CD4-positive, alpha-beta T cell treated with Interleukin-4 for 4 hours (primary cell): ENCODE results near the gene ABCF3.

Experiments
- DNase-seq: peaks from one replicate; pipeline ENCODE4 v3.0.0-alpha.2; 2020

The ABCF3 gene

DNA sequence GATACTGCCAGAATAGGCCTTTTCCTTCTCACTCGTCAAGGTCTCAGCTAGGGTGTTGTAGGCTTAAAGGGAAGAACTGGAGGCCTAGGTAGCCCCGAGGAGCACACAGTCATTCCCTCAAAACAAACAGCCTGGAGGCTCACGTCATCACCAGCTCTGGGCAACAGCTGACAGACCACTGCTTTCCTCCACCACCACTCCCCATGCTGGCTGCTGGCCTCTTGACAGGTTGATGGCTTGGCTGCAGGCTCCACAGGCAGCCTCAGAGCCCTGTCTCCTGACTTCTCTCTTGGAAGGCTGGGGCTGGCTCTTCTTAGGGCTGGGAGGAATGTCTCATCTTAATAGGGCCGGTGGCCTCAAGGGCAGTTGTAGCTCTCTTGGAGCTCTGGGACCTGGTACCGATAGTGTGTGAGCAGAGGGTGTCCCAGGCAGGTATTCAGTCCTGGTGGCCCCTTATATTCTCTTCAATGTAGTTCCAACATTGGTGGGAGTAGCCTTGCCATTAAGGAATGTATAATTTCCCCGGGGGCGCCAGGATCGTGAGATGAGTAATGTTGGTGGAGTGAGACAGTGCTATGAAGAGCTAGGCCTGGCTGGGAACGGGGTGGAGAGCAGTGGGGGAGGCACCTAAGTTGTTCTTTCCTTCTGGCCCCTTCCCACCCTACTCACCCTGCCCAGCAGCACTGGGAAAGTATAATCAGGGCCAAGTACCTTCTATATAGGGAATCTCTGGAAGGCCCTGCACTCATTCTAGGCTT is 17.5 kb upstream of the ABCF3 start:
- DNase-seq, result no peak

GRCh38 chr3:184169896-184170875 is 15.8 kb upstream of the ABCF3 start:
- DNase-seq, result no peak

DNA sequence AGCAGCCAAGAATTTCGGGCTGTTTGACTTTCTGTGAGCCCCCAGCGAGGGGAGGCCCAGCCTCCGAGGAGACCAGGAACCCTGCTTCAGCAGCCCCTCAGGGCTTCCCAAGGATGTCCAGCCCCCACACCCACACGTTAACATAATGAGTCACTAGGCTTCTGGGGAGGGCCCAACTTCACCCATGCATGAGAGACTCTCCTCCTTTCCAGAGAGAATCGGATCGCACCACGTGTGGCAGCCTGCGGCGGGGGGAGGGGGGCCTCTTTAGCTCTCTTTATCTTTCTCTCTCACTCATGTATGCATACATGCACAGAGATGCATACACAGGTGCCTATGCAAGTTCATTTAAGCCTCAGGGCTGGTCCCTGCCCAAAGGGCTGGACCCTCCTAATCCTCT is 14.4 kb upstream of the ABCF3 start:
- DNase-seq, result no peak

- DNase-seq, result no peak
Observed at GRCh38 chr3:184172681-184173373, 13.2 kb upstream of the ABCF3 start.

GRCh38 chr3:184173374-184173722 is 12.7 kb upstream of the ABCF3 start:
- DNase-seq, result no peak

- no peak for DNase-seq
Observed at GRCh38 chr3:184174284-184174645, 11.7 kb upstream of the ABCF3 start.

GRCh38 chr3:184174646-184175492 is 11.1 kb upstream of the ABCF3 start, which contains the start of gene AP2M1:
AP2M1 (plus strand) TSS chr3:184174855; CDS start chr3:184176994, 2,139 bp downstream.
- peak; percentile 99 for DNase-seq

GRCh38 chr3:184175506-184175905 is 10.5 kb upstream of the ABCF3 start:
- DNase-seq, result no peak

DNA sequence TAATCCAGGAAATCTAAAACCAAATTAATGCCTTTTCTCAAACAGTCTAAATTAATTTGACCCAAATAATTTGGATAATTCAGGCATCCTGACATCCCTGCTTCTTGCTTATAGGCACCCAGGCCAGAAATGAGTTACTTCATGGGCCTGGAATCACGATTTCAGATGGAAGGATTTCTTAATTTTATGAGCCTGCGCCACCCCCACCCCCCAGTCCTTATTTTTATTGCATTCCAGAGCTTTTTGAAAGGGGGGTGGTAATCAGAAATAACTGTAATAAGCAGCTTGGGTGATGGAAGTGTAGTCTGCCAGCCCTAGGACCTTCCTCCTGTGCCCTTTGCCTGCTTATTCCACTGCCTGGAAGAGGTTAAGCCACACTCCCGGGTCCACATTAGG is 10.0 kb upstream of the ABCF3 start:
- no peak for DNase-seq

GRCh38 chr3:184176377-184177330 is 9.3 kb upstream of the ABCF3 start:
- DNase-seq, result no peak

DNA sequence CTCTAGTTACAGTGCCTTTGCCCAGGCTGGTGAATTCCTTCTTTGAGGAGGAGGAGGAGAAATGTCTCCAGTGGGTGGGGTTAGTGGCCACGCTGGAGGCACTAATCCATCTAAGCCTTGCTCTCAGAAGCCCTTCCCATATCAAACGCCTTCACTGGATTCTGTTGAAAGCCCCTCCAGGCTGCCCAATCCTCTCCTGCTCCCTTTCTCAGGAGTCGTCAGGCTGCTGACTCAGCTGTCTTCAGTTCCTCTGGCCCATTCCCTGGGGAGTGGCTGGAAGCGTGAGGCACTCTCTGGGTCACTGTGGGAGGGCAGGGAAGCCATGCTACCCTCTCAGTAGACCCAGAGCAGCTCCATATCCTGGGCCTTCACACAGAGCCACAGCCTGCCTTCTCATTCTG is 8.7 kb upstream of the ABCF3 start:
- DNase-seq, result no peak

DNA sequence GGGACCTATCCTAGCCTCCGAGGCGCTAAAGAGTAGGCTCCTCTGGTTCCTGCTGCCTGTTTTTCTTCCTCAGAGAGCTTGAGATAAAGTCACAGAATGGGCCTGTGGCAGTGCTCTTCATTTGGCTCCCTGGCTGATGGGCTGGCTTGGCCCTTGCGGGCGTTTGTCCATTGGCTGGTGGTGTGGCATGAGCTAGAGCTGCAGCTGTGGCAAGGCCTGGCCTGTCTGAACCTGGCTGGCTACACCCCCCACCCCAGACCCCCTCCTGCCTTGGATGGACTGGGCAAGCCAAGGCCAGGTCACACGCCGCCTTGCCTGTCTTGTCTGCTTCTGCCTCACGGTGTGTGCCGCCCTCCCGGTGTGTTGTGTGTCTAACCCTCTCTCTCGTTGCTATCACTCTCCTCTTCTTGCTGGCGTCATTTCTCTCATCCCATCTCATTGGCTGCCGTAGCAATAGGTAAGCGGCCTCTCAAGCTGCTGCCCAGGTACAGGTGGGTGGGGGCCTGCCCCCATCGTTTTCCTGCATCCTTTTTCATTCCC is 8.2 kb upstream of the ABCF3 start:
- no peak for DNase-seq

DNA sequence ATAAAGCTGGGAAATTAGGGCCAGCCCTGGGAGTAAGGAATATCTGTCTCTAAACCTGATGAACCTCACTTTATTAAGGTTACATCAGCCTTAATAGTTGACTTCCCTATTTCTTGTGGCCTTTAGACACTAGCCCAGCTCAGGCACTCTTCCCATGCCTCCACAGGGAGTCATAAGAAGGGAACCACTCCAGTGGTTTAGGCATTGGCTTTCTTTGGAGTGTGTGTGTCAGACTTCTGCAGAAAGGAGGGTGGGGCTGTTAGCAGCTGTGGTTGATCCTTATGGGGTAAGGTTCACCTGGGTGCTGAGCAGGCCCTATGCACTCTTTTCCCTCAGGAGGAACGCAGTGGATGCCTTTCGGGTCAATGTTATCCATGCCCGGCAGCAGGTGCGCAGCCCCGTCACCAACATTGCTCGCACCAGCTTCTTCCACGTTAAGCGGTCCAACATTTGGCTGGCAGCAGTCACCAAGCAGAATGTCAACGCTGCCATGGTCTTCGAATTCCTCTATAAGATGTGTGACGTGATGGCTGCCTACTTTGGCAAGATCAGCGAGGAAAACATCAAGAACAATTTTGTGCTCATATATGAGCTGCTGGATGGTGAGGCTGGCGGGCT is 7.4 kb upstream of the ABCF3 start:
- DNase-seq, result no peak

DNA sequence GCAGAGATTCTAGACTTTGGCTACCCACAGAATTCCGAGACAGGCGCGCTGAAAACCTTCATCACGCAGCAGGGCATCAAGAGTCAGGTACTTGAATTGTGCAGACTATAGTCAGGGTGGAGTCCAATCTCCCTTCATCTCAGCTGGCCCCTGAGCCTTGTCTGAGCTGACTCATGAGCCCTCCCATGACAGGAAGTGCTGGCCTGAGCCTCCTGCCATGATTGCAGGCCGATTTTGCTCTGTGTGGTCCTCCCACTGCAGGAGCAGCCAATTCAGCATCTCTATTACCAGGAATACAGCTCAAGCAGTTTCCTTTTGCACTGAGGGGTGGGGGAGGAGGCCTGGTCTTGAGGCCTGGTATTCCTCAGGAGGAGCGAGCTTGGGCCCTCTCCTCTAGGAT is 5.8 kb upstream of the ABCF3 start:
- no peak for DNase-seq

DNA sequence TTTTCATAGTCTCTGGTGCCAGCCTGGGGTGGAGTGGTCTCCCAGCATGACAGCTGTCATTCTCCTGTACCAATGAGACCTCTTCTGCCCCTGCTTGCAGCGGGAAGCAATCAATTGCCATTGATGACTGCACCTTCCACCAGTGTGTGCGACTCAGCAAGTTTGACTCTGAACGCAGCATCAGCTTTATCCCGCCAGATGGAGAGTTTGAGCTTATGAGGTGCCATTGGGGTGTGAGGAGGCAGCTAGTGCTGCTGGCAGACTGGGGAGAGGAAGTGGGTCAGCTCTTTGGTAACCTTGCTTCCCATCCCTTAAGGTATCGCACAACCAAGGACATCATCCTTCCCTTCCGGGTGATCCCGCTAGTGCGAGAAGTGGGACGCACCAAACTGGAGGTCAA is 4.4 kb upstream of the ABCF3 start:
- no peak for DNase-seq

- DNase-seq, result no peak
Observed at GRCh38 chr3:184183679-184184078, 2.3 kb upstream of the ABCF3 start.

GRCh38 chr3:184184546-184185230 is 1.3 kb upstream of the ABCF3 start:
- DNase-seq, result no peak

DNA sequence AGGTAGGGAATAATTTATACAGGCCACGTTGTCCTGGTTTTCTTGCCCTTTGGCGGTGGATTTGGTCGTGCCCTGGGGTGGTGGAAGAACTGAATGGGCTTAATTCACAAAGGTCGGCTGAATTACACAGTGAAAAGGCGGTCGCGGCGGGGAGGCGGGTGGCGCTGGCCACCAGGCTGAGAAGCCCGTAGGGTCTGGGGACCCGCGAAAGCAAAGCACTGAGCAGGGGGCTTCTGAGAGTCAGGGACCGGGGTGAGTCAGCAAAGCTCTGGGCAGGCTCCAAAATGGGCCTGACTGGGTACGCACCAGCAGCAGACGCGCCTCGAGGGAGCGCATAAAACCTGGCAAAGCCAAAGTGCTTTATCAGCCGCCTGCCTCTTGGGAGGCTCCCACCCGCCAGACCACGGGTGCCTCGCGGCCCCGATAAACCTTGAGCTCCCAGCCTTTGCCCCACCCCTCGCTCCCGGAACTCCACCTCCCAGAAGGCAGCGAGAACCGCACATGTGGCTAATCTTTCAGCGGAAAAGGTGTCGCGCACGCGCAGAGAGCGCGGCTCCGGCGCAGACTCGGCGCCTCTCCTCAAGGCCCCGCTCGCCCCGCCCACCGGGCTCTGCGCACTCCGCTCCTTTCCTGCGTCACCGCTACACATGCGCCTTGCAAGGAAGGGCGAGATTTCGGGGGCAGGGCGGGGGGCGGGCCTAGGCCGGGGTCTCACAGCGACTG is 377 bp upstream of the ABCF3 start:
- DNase-seq, result peak; percentile 99

DNA sequence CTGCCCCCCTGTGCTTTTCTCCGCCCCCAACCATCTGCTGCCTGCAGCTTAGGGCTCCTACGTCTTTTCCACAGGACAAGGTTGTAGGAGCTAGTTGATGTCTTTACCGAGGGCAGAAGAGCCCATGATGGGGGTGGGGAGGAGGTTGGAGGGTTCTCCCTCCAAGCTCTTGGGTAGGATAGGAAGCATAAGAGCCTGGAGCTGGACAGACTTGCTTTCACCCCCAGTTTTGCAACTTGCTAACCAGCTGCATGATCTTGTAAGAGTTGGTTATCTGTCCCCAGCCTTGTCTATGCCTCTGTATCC is 856 bp downstream of the ABCF3 start:
- DNase-seq, result no peak
